Measurements from ENCODE around the gene PLA2G4F. TPM values are rescaled to one million over a fixed set of nuclear protein-coding genes. Genes with fewer than 3 reads are reported as not detected.

Gene PLA2G4F
- total RNA-seq, 1 experiment from 2014 or later: 0.87 TPM

GRCh38 chr15:42108189-42108588 lies 48.2 kb downstream of the PLA2G4F start:
- no peak overlapping the region for H3K4me3 Mint-ChIP-seq (ENCODE audit: low read depth, unreplicated experiment)
- CTCF ChIA-PET: no interaction called here
- DNase-seq: no peak
- intact Hi-C loops (cut with micrococcal nuclease; ENCODE audit: unreplicated experiment): no loop called here
- no peaks in the 10 kb centered on the region for H3K9me3 Mint-ChIP-seq (ENCODE audit: low read depth, unreplicated experiment)
- TF ChIP-seq, protein P1, sequence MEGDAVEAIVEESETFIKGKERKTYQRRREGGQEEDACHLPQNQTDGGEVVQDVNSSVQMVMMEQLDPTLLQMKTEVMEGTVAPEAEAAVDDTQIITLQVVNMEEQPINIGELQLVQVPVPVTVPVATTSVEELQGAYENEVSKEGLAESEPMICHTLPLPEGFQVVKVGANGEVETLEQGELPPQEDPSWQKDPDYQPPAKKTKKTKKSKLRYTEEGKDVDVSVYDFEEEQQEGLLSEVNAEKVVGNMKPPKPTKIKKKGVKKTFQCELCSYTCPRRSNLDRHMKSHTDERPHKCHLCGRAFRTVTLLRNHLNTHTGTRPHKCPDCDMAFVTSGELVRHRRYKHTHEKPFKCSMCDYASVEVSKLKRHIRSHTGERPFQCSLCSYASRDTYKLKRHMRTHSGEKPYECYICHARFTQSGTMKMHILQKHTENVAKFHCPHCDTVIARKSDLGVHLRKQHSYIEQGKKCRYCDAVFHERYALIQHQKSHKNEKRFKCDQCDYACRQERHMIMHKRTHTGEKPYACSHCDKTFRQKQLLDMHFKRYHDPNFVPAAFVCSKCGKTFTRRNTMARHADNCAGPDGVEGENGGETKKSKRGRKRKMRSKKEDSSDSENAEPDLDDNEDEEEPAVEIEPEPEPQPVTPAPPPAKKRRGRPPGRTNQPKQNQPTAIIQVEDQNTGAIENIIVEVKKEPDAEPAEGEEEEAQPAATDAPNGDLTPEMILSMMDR (IDR thresholded peaks at IDR 0.05; ENCODE audit: unreplicated experiment): no peak
- no peak overlapping the region for H3K27ac Mint-ChIP-seq (ENCODE audit: unreplicated experiment)
- H3K27me3 Mint-ChIP-seq (ENCODE audit: unreplicated experiment): no peaks in the 10 kb centered on the region
- no TSS peak for BruUV-seq (replicated peaks)
- no peaks in the 10 kb centered on the region for H3K36me3 Mint-ChIP-seq (ENCODE audit: insufficient read depth, unreplicated experiment)
- peaks cover 15% of the 10 kb centered on the region for H3K4me1 Mint-ChIP-seq (ENCODE audit: low read depth, unreplicated experiment)

DNA sequence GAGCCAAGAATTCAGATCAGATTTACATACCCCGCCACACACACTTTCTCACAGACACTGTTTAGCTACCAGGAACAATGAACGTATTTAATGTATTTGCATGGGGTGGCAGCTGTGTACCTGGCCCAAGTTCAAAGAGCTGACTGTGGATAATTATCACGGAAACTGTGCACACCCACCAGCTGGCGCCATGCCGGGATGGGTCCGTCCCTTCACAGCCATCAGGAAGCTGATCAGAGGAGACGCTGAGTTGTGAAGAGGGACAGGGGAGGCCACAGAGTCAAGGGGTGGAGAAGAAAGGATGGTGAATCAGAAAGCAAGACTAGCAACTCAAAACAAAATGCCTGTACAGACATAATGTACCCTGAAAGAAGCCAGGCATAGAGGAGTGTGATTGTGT lies 49.0 kb downstream of the PLA2G4F start:
- Mint-ChIP-seq H3K4me1 (ENCODE audit: low read depth, unreplicated experiment) (peaks cover 15% of the 10 kb centered on the region), H3K4me3 (ENCODE audit: low read depth, unreplicated experiment) (no peak overlapping the region), H3K27ac (ENCODE audit: unreplicated experiment) (no peak overlapping the region), H3K36me3 (ENCODE audit: insufficient read depth, unreplicated experiment) (no peaks in the 10 kb centered on the region), H3K9me3 (ENCODE audit: low read depth, unreplicated experiment) (no peaks in the 10 kb centered on the region), H3K27me3 (ENCODE audit: unreplicated experiment) (no peaks in the 10 kb centered on the region)
- DNase-seq: peak; percentile 48
- no TSS peak for BruUV-seq (replicated peaks)
- CTCF ChIA-PET: no interaction called here
- TF ChIP-seq, protein P1 (IDR thresholded peaks at IDR 0.05; ENCODE audit: unreplicated experiment): no peak
- intact Hi-C loops (cut with micrococcal nuclease; ENCODE audit: unreplicated experiment): no loop called here

- no peak for DNase-seq
- BruUV-seq (replicated peaks): no TSS peak
- H3K9me3 Mint-ChIP-seq (ENCODE audit: low read depth, unreplicated experiment): no peaks in the 10 kb centered on the region
- peaks cover 15% of the 10 kb centered on the region for H3K4me1 Mint-ChIP-seq (ENCODE audit: low read depth, unreplicated experiment)
- no peaks in the 10 kb centered on the region for H3K36me3 Mint-ChIP-seq (ENCODE audit: insufficient read depth, unreplicated experiment)
- intact Hi-C loops (cut with micrococcal nuclease; ENCODE audit: unreplicated experiment): no loop called here
- TF ChIP-seq, protein P1 (IDR thresholded peaks at IDR 0.05; ENCODE audit: unreplicated experiment): no peak
- no peak overlapping the region for H3K27ac Mint-ChIP-seq (ENCODE audit: unreplicated experiment)
- H3K4me3 Mint-ChIP-seq (ENCODE audit: low read depth, unreplicated experiment): no peak overlapping the region
- no peaks in the 10 kb centered on the region for H3K27me3 Mint-ChIP-seq (ENCODE audit: unreplicated experiment)
- CTCF ChIA-PET: no interaction called here
Measured at GRCh38 chr15:42106288-42106687, 50.1 kb downstream of the PLA2G4F start.

- Mint-ChIP-seq H3K36me3 (ENCODE audit: insufficient read depth, unreplicated experiment) (no peaks in the 10 kb centered on the region), H3K9me3 (ENCODE audit: low read depth, unreplicated experiment) (no peaks in the 10 kb centered on the region), H3K4me1 (ENCODE audit: low read depth, unreplicated experiment) (peaks cover 8% of the 10 kb centered on the region), H3K27ac (ENCODE audit: unreplicated experiment) (no peak overlapping the region), H3K27me3 (ENCODE audit: unreplicated experiment) (no peaks in the 10 kb centered on the region), H3K4me3 (ENCODE audit: low read depth, unreplicated experiment) (no peak overlapping the region)
- CTCF ChIA-PET: no interaction called here
- no TSS peak for BruUV-seq (replicated peaks)
- TF ChIP-seq, protein P1 (IDR thresholded peaks at IDR 0.05; ENCODE audit: unreplicated experiment): no peak
- intact Hi-C loops (cut with micrococcal nuclease; ENCODE audit: unreplicated experiment): no loop called here
- no peak for DNase-seq
Measured at GRCh38 chr15:42104095-42104891, 52.1 kb downstream of the PLA2G4F start.

Measured in Calu3 (cell line).